ENCODE results near the gene PTPRT.

The PTPRT gene

DNA sequence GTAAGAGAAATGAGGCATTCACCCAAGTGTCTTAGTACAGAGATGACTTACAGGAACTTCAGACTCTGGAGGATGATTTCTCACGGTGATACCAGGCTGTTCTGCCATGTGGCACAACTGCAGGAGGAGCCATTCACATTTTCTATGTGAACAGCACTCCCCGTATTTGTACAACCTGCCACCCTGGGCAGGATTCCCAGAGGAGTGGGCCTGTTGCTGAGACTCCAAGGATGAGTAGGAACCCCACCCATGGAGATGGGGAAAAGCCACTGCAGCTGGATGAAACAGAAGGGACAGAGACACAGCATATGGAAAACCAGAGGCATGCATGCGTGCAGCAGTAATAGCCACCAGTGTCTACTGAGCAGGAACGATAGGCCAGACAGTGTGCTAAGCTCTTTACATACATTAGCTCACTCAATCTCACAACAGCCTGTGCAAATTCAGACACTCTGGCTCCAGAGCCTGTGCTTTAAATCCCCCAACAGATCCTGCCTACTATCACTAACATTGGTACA lies 48.0 kb upstream of the PTPRT start:
- H4K20me1 ChIP-seq (ENCODE audit: low read depth, low read length), result no peaks in the 10 kb centered on the region
- TF ChIP-seq EZH2phosphoT487 (conservative IDR thresholded peaks at IDR 0.05; ENCODE audit: low read length), result no peak
- H2AFZ ChIP-seq (ENCODE audit: low read depth, low read length, severe bottlenecking), result no peak overlapping the region
- H3K4me2 ChIP-seq (ENCODE audit: low read depth, low read length, poor library complexity, severe bottlenecking), result no peak overlapping the region
- no peak overlapping the region for H3K27ac ChIP-seq (ENCODE audit: low read depth, low read length)
- H3K9me3 ChIP-seq (ENCODE audit: insufficient read depth, low read length), result no peaks in the 10 kb centered on the region
- H3K9ac ChIP-seq (ENCODE audit: low read length), result no peak overlapping the region
- H3K27me3 ChIP-seq (ENCODE audit: low read length), result no peaks in the 10 kb centered on the region
- no peaks in the 10 kb centered on the region for H3K79me2 ChIP-seq (ENCODE audit: insufficient read depth, low read length)
- H3F3A ChIP-seq (ENCODE audit: insufficient read depth), result no peaks in the 10 kb centered on the region
- H3K9me2 ChIP-seq (replicated peaks; ENCODE audit: insufficient read depth, low read length), result no peaks in the 10 kb centered on the region
- H3K4me3 ChIP-seq (ENCODE audit: insufficient read depth, low read length, poor library complexity, severe bottlenecking), result no peak overlapping the region
- no peaks in the 10 kb centered on the region for H3K36me3 ChIP-seq (ENCODE audit: low read length)

DNA sequence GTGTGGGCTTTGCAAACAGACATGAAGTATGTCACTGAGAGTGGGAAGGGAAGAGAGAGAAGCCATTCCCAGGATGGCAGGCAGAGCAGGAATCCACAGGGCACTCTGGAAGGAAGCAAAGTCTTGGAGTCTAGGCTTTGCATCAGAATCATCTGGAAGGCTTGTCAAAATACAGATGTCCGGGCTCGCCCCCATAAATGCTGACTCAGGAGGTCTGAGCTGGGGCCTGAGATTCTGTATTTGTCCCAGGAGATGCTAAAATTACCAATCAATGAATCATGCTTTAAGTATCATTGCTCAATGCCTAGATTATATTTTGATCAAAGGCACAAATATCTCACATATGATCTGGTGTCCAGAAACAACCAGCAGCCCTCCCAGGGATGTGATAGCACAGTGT lies 46.3 kb upstream of the PTPRT start:
- Histone ChIP-seq H3K79me2 (ENCODE audit: insufficient read depth, low read length) (no peaks in the 10 kb centered on the region), H3K9me2 (replicated peaks; ENCODE audit: insufficient read depth, low read length) (no peaks in the 10 kb centered on the region), H3K9ac (ENCODE audit: low read length) (no peak overlapping the region), H3K27me3 (ENCODE audit: low read length) (no peaks in the 10 kb centered on the region), H3K4me3 (ENCODE audit: insufficient read depth, low read length, poor library complexity, severe bottlenecking) (no peak overlapping the region), H3F3A (ENCODE audit: insufficient read depth) (no peaks in the 10 kb centered on the region), H3K27ac (ENCODE audit: low read depth, low read length) (no peak overlapping the region), H4K20me1 (ENCODE audit: low read depth, low read length) (no peaks in the 10 kb centered on the region), H2AFZ (ENCODE audit: low read depth, low read length, severe bottlenecking) (no peak overlapping the region), H3K4me2 (ENCODE audit: low read depth, low read length, poor library complexity, severe bottlenecking) (no peak overlapping the region), H3K9me3 (ENCODE audit: insufficient read depth, low read length) (no peaks in the 10 kb centered on the region), H3K36me3 (ENCODE audit: low read length) (no peaks in the 10 kb centered on the region)
- TF ChIP-seq, protein P1, sequence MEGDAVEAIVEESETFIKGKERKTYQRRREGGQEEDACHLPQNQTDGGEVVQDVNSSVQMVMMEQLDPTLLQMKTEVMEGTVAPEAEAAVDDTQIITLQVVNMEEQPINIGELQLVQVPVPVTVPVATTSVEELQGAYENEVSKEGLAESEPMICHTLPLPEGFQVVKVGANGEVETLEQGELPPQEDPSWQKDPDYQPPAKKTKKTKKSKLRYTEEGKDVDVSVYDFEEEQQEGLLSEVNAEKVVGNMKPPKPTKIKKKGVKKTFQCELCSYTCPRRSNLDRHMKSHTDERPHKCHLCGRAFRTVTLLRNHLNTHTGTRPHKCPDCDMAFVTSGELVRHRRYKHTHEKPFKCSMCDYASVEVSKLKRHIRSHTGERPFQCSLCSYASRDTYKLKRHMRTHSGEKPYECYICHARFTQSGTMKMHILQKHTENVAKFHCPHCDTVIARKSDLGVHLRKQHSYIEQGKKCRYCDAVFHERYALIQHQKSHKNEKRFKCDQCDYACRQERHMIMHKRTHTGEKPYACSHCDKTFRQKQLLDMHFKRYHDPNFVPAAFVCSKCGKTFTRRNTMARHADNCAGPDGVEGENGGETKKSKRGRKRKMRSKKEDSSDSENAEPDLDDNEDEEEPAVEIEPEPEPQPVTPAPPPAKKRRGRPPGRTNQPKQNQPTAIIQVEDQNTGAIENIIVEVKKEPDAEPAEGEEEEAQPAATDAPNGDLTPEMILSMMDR (IDR thresholded peaks at IDR 0.05; ENCODE audit: insufficient read depth, low read length, poor library complexity, severe bottlenecking), result no peak
- TF ChIP-seq EZH2phosphoT487 (conservative IDR thresholded peaks at IDR 0.05; ENCODE audit: low read length), result no peak

DNA sequence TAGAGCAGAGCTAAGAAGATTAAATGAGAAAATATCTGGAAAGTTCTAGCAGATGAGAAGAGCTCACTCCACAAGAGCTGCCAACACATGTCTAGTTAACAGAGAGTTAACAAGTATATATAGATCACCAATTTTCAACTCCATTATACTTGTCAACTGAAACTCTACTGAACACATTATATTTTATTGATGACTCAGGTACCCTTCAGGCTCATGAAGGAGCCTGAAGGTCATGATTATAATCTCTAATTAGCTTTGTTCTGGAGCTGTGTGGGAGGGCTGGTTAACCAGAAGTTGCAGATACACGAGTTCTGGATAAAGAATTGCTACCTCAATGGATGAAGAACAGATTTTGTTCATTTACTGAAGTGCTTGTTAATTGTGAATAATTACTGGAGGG lies 42.1 kb upstream of the PTPRT start:
- Histone ChIP-seq H3K4me3 (ENCODE audit: insufficient read depth, low read length, poor library complexity, severe bottlenecking) (no peak overlapping the region), H3K9ac (ENCODE audit: low read length) (no peak overlapping the region), H3K9me2 (replicated peaks; ENCODE audit: insufficient read depth, low read length) (no peaks in the 10 kb centered on the region), H3K27ac (ENCODE audit: low read depth, low read length) (no peak overlapping the region), H3K79me2 (ENCODE audit: insufficient read depth, low read length) (no peaks in the 10 kb centered on the region), H3K9me3 (ENCODE audit: insufficient read depth, low read length) (no peaks in the 10 kb centered on the region), H3K4me2 (ENCODE audit: low read depth, low read length, poor library complexity, severe bottlenecking) (no peak overlapping the region), H2AFZ (ENCODE audit: low read depth, low read length, severe bottlenecking) (no peak overlapping the region), H4K20me1 (ENCODE audit: low read depth, low read length) (no peaks in the 10 kb centered on the region), H3F3A (ENCODE audit: insufficient read depth) (no peaks in the 10 kb centered on the region), H3K36me3 (ENCODE audit: low read length) (no peaks in the 10 kb centered on the region), H3K27me3 (ENCODE audit: low read length) (no peaks in the 10 kb centered on the region)
- TF ChIP-seq EZH2phosphoT487 (conservative IDR thresholded peaks at IDR 0.05; ENCODE audit: low read length), result no peak
- TF ChIP-seq, protein P1 (IDR thresholded peaks at IDR 0.05; ENCODE audit: insufficient read depth, low read length, poor library complexity, severe bottlenecking), result no peak

DNA sequence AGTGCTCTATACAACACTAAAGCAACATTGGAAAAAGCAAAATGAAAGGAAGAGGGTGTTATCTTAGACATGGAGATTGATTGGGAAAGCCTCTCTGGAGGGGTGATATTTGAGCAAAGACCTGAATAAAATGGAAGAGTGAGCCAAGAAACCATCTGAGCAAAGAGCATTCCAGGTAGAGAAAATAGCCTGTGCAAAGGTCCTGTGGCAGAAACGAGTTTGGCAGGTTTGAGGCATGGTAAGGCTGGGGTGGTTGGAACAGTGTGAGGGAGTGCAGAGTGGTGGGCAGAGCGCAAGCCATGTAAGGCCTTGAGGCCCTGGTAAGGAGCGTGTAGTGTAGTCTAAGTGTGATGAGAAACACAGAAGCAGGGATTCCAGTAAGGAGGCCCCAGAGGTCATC lies 40.0 kb upstream of the PTPRT start:
- Histone ChIP-seq H3K9me2 (replicated peaks; ENCODE audit: insufficient read depth, low read length) (no peaks in the 10 kb centered on the region), H3K4me3 (ENCODE audit: insufficient read depth, low read length, poor library complexity, severe bottlenecking) (no peak overlapping the region), H3F3A (ENCODE audit: insufficient read depth) (no peaks in the 10 kb centered on the region), H4K20me1 (ENCODE audit: low read depth, low read length) (no peaks in the 10 kb centered on the region), H3K9ac (ENCODE audit: low read length) (no peak overlapping the region), H3K4me2 (ENCODE audit: low read depth, low read length, poor library complexity, severe bottlenecking) (no peak overlapping the region), H3K36me3 (ENCODE audit: low read length) (no peaks in the 10 kb centered on the region), H3K27ac (ENCODE audit: low read depth, low read length) (no peak overlapping the region), H3K9me3 (ENCODE audit: insufficient read depth, low read length) (no peaks in the 10 kb centered on the region), H2AFZ (ENCODE audit: low read depth, low read length, severe bottlenecking) (no peak overlapping the region), H3K27me3 (ENCODE audit: low read length) (no peaks in the 10 kb centered on the region), H3K79me2 (ENCODE audit: insufficient read depth, low read length) (no peaks in the 10 kb centered on the region)
- no peak for TF ChIP-seq EZH2phosphoT487 (conservative IDR thresholded peaks at IDR 0.05; ENCODE audit: low read length)
- TF ChIP-seq, protein P1 (IDR thresholded peaks at IDR 0.05; ENCODE audit: insufficient read depth, low read length, poor library complexity, severe bottlenecking), result no peak

Measured in SU-DHL-6 (cell line).